GM10266 (cell line): Measurements from ENCODE around the gene IL17RB.

Experiments
- DNase-seq: peaks from one replicate; pipeline ENCODE4 v3.0.0; 2012; ENCODE audit errors: extremely low spot score
- CTCF ChIP-seq: IDR thresholded peaks from 2 replicates; pipeline ENCODE4 v1.5.1; 2012; ENCODE audit warnings: mild to moderate bottlenecking, low read depth; ENCODE audit not compliant: control insufficient read depth, insufficient read depth; ENCODE audit errors: missing control alignments

Gene IL17RB

GRCh38 chr3:53819163-53819868 is 27.1 kb upstream of the IL17RB start:
- DNase-seq, result no peak
- TF ChIP-seq CTCF, result no peak

GRCh38 chr3:53820084-53820483 is 26.3 kb upstream of the IL17RB start:
- no peak for TF ChIP-seq CTCF
- DNase-seq, result no peak

- TF ChIP-seq CTCF, result no peak
- no peak for DNase-seq
Observed at GRCh38 chr3:53820756-53821580, 25.4 kb upstream of the IL17RB start.

- no peak for TF ChIP-seq CTCF
- no peak for DNase-seq
Observed at GRCh38 chr3:53821631-53822121, 24.7 kb upstream of the IL17RB start.

- TF ChIP-seq CTCF, result no peak
Observed at GRCh38 chr3:53822331-53822741, 24.0 kb upstream of the IL17RB start.

GRCh38 chr3:53823026-53823955 is 23.1 kb upstream of the IL17RB start:
- TF ChIP-seq CTCF, result no peak
- DNase-seq, result no peak

More at GRCh38 chr3:53822331-53822741, 24.0 kb upstream of the IL17RB start:
- DNase-seq, result no peak
